Measurements from ENCODE around the gene SMYD5. TPM values are rescaled to one million over a fixed set of nuclear protein-coding genes. Genes with fewer than 3 reads are reported as not detected.

Gene SMYD5
- total and polyA plus RNA-seq, 2 donors (not counting 1 experiment from before 2014, with no cell fraction given) = 31.9 to 41.0 TPM

GRCh38 chr2:73217826-73218225, 3.8 kb downstream of the SMYD5 start:
- H3K4me1 Mint-ChIP-seq = peaks cover 26% of the 10 kb centered on the region
- no peak overlapping the region for H2AFZ ChIP-seq (ENCODE audit: insufficient read depth, low read depth, low read length, poor library complexity, severe bottlenecking)
- no peaks in the 10 kb centered on the region for H3K9me3 ChIP-seq (ENCODE audit: control extremely low read depth in 1 of 3, control insufficient read depth in 2 of 3, insufficient read depth in 1 of 3, low read length in 2 of 3)
- no peak overlapping the region for H3K27ac ChIP-seq (ENCODE audit: low read length in 2 of 2)
- no peak overlapping the region for H3K27ac Mint-ChIP-seq
- no peak overlapping the region for H3K4me3 Mint-ChIP-seq
- TF ChIP-seq CTCF (IDR thresholded peaks at IDR 0.05) (no peak), EZH2 (IDR thresholded peaks at IDR 0.05; ENCODE audit: borderline replicate concordance, insufficient read depth, low read depth, low read length, poor library complexity, severe bottlenecking) (no peak)
- H3K27me3 Mint-ChIP-seq = no peaks in the 10 kb centered on the region
- CTCF ChIA-PET = interaction anchor here (1.1 kb wide), 2 partner anchors 8 to 16 kb away, joined by 4 read pairs; no protein-coding TSS in a partner anchor
- H3K4me2 ChIP-seq (replicated peaks; ENCODE audit: low read depth, low read length, poor library complexity, severe bottlenecking) = no peak overlapping the region
- peaks cover 14 to 17% of the 10 kb centered on the region in 2 donors for H3K4me1 ChIP-seq (ENCODE audit: control insufficient read depth in 2 of 2, insufficient read depth in 2 of 2, low read length in 2 of 2)
- WGBS (ENCODE audit: insufficient coverage) = 100% methylated on average over 1 of the region's 2 CpGs
- no peaks in the 10 kb centered on the region for H3K9me3 Mint-ChIP-seq (ENCODE audit: insufficient read depth)
- ATAC-seq (ENCODE audit: low read depth) = no peak
- peaks cover 0 to 37% of the 10 kb centered on the region in 2 experiments for H3K36me3 ChIP-seq (replicated peaks in 1 of 2; ENCODE audit: control extremely low read depth in 1 of 2, control insufficient read depth in 1 of 2, extremely low read depth in 1 of 2, insufficient read depth in 2 of 2, low read length in 1 of 2)
- no peak overlapping the region for H3K4me3 ChIP-seq (ENCODE audit: control extremely low read depth in 1 of 5, extremely low read depth in 1 of 5, insufficient read depth in 1 of 5, low read depth in 2 of 5, low read length in 4 of 5)
- no peak for DNase-seq
- peaks cover 10% of the 10 kb centered on the region for H4K20me1 ChIP-seq (ENCODE audit: control insufficient read depth, insufficient read depth, low read length, poor library complexity, severe bottlenecking)
- no peak overlapping the region for H3K9ac ChIP-seq (ENCODE audit: low read length)
- intact Hi-C loops (cut with micrococcal nuclease) = no loop called here
- H3K79me2 ChIP-seq (ENCODE audit: control insufficient read depth, insufficient read depth, low read length) = peaks cover 33% of the 10 kb centered on the region
- POLR2A ChIA-PET = no interaction called here
- H3K27me3 ChIP-seq (replicated peaks in 1 of 4; ENCODE audit: control extremely low read depth in 1 of 4, control insufficient read depth in 3 of 4, insufficient read depth in 4 of 4, low read length in 3 of 4) = no peaks in the 10 kb centered on the region

- no peak overlapping the region for H3K9ac ChIP-seq (ENCODE audit: low read length)
- no peak for ATAC-seq (ENCODE audit: low read depth)
- CTCF ChIA-PET = interaction anchor here (0.9 to 1.1 kb wide), 3 partner anchors 9 to 41 kb away, joined by 3 to 4 read pairs (median 4); no protein-coding TSS in a partner anchor
- intact Hi-C loops (cut with micrococcal nuclease) = no loop called here
- POLR2A ChIA-PET = interaction anchor here (1.0 kb wide), 1 partner anchor 15 kb away, joined by 5 read pairs; the partner anchor contains the start of genes CCT7 and PRADC1
- H3K27me3 ChIP-seq (replicated peaks in 1 of 4; ENCODE audit: control extremely low read depth in 1 of 4, control insufficient read depth in 3 of 4, insufficient read depth in 4 of 4, low read length in 3 of 4) = no peaks in the 10 kb centered on the region
- H3K4me1 Mint-ChIP-seq = peaks cover 21% of the 10 kb centered on the region
- peaks cover 28% of the 10 kb centered on the region for H3K79me2 ChIP-seq (ENCODE audit: control insufficient read depth, insufficient read depth, low read length)
- peaks cover 10% of the 10 kb centered on the region for H4K20me1 ChIP-seq (ENCODE audit: control insufficient read depth, insufficient read depth, low read length, poor library complexity, severe bottlenecking)
- H2AFZ ChIP-seq (ENCODE audit: insufficient read depth, low read depth, low read length, poor library complexity, severe bottlenecking) = no peak overlapping the region
- no peak overlapping the region for H3K4me2 ChIP-seq (replicated peaks; ENCODE audit: low read depth, low read length, poor library complexity, severe bottlenecking)
- no peak overlapping the region for H3K27ac ChIP-seq (ENCODE audit: low read length in 2 of 2)
- no peaks in the 10 kb centered on the region for H3K27me3 Mint-ChIP-seq
- H3K9me3 Mint-ChIP-seq (ENCODE audit: insufficient read depth) = no peaks in the 10 kb centered on the region
- H3K36me3 ChIP-seq (replicated peaks in 1 of 2; ENCODE audit: control extremely low read depth in 1 of 2, control insufficient read depth in 1 of 2, extremely low read depth in 1 of 2, insufficient read depth in 2 of 2, low read length in 1 of 2) = peaks cover 0 to 41% of the 10 kb centered on the region in 2 experiments
- peaks cover 10 to 15% of the 10 kb centered on the region in 2 donors for H3K4me1 ChIP-seq (ENCODE audit: control insufficient read depth in 2 of 2, insufficient read depth in 2 of 2, low read length in 2 of 2)
- TF ChIP-seq EZH2 (IDR thresholded peaks at IDR 0.05; ENCODE audit: borderline replicate concordance, insufficient read depth, low read depth, low read length, poor library complexity, severe bottlenecking) = no peak
- no peak for TF ChIP-seq CTCF (IDR thresholded peaks at IDR 0.05)
- H3K4me3 Mint-ChIP-seq = no peak overlapping the region
- H3K4me3 ChIP-seq (ENCODE audit: control extremely low read depth in 1 of 5, extremely low read depth in 1 of 5, insufficient read depth in 1 of 5, low read depth in 2 of 5, low read length in 4 of 5) = no peak overlapping the region
- DNase-seq = no peak
- no peaks in the 10 kb centered on the region for H3K9me3 ChIP-seq (ENCODE audit: control extremely low read depth in 1 of 3, control insufficient read depth in 2 of 3, insufficient read depth in 1 of 3, low read length in 2 of 3)
- no peak overlapping the region for H3K27ac Mint-ChIP-seq
Observed at GRCh38 chr2:73218298-73218697, 4.3 kb downstream of the SMYD5 start.

Data from B cell (primary cell).